T1000 (cell line): ENCODE measurements around the gene CCDC102A.
"Not testable (repeated sequence)": the region's sequence is repeated elsewhere in the genome, so short reads cannot be mapped to it uniquely, and the experiment has no call there.

Experiments
- DNase-seq: peaks from one replicate; lab custom pipeline; 2025; ENCODE audit warnings: mixed read lengths; lab: John Stamatoyannopoulos, UW

The CCDC102A gene

DNA sequence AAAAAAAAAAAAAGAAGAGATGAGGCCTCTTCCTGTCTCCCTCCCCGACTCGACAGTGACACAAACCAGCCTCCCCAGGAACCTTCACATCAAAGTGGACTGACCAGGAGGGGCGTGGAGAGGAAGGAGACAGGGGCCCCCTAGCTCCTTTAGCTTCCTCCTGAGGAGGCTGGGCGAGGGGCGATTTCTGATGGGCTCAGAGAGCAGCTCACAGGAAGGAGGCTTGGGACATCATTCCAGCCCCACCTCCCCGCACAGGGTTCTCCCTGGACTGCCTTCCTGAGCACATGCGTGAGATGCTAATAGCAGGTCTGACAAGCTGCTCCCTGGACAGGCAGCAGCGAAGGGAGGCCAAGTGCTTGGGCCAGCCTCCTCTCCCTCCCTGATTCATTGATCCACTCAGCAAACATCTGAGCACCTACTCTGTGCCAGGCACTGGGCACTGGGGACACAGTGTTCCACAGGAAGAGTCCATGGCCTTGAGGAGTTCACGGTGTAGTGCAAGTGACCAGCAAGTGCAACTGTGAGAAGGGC lies 35.7 kb downstream of the CCDC102A start:
- no peak for DNase-seq

DNA sequence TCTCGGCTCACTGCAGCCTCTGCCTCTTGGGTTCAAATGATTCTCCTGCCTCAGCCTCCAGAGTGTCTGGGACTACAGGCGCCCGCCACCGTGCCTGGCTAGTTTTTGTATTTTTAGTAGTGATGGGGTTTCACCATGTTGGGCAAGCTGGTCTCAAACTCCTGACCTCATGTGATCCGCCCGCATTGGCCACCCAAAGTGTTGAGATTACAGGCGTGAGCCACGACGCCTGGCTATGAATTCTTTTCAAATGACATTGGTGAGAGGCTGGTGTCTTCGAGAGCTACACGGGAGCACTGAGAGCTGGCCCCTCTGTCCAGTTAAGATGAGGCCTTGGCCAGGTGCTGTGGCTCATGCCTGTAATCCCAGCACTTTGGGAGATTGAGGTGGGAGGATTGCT lies 36.4 kb downstream of the CCDC102A start:
- DNase-seq = not testable (repeated sequence)

DNA sequence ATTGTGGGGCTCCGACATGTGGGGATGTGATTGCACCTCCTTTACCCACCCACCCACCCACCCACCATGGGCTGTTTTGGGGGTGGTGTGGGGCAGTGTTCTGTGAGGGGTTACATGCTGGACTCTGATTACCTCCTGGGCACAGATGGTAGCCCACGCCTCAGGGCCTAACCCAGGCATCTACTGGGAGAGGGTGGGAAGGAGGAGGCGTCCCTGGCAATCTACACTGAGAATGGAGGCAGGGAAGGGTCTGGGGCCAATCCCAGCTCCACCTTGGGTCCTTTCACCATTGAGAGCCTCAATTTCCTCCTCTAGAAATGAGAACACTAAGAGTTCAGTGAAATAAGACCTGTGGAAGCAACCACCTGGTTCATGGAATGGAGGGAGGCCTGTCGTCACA lies 38.3 kb downstream of the CCDC102A start:
- DNase-seq = no peak

DNA sequence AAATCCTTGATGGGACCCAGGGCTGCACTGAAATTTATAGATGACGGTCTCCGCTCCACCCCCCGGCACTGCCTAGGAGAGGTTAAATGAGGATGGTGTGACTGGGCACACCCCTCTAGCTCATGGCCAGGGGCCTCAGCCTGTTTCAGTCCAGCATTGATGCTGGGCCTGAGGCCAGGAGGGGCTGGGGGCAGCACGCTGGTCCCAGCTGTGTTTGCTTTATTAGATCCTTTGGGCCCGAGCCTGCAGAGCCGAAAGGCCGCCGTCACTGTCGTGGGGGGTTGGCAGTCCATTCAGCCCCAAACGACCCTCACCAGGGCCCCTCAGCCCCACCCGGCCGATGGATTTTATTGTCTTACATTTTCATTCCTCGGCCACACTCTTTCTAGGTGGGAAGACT lies 39.2 kb downstream of the CCDC102A start:
- no peak for DNase-seq

DNA sequence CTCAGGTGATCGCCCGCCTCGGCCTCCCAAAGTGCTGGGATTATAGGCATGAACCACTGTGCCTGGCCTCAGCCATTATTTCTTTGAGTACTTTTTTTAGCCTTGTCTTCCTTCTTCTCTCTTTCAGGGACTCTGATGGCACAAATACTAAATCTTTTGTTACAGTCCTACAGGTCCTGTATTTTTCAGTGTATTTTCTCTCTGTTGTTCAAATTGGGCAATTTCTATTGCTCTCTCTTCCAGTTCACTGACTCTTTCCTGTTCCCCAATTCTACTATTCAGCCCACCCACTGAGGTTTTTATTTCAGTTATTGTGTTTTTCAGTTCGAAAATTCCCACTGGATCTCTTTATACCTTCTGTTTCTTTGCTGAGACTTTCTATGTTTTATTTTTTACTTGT lies 42.6 kb downstream of the CCDC102A start:
- DNase-seq = no peak

DNA sequence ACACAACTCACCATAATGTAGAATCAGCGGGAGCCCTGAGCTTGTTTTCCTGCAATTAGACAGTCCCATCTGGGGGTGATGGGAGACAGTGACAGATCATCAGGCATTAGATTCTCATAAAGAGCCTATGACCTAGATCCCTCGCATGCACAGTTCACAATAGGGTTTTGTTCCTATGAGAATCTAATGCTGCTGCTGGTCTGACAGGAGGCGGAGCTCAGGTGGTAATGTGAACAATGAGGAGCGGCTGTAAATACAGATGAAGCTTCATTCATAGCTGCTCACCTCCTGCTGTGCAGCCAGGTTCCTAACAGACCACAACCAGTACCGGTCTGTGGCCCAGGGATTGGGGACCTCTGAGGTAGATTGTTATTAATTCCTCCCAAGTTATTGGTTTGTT lies 47.1 kb downstream of the CCDC102A start:
- DNase-seq = no peak

DNA sequence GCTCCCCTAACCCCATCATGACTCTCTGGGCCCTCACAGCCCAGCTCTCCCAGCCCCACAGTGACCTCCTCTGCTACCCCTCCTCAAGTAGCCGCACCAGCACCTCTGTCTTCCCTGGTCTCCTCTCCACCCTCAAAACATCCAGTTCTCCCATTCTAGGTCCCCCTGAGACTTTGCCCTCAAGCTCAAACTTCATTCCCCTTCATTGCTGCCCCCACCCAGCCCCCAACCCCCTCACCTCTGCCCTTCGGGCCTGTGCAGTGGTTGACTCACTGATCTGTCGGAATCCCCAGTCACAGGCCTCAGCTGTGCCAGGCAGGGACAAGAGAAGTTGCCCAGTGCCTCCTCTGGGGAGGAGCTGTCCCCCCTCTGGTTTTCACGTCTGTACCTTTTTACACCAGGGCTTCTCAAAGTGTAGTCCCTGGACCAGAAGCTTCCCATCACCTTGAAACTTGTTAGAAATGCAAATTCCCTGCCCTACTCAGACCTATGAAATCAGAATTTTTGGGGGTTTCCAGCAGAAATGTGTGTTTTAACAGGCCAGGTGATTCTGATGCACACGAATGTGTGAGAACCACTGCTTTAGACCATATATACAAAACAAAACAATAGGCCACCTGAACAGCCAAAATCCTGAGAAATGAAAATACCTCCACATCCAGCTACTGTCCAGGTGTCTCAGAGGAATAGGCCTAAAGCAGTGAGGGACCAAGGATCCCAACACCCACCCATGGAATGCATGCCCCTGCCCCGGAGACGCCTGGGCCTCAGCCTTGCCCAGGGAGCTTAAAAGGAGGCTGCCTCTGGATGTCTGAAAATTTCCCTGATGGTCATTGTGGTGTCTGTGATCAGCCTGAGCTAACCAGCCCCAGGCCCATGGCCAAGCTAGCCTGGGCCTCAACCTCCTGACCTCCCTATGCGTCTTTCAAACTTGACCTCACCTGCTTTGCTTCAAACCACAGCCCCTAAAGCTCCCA lies 49.2 kb downstream of the CCDC102A start:
- no peak for DNase-seq

DNA sequence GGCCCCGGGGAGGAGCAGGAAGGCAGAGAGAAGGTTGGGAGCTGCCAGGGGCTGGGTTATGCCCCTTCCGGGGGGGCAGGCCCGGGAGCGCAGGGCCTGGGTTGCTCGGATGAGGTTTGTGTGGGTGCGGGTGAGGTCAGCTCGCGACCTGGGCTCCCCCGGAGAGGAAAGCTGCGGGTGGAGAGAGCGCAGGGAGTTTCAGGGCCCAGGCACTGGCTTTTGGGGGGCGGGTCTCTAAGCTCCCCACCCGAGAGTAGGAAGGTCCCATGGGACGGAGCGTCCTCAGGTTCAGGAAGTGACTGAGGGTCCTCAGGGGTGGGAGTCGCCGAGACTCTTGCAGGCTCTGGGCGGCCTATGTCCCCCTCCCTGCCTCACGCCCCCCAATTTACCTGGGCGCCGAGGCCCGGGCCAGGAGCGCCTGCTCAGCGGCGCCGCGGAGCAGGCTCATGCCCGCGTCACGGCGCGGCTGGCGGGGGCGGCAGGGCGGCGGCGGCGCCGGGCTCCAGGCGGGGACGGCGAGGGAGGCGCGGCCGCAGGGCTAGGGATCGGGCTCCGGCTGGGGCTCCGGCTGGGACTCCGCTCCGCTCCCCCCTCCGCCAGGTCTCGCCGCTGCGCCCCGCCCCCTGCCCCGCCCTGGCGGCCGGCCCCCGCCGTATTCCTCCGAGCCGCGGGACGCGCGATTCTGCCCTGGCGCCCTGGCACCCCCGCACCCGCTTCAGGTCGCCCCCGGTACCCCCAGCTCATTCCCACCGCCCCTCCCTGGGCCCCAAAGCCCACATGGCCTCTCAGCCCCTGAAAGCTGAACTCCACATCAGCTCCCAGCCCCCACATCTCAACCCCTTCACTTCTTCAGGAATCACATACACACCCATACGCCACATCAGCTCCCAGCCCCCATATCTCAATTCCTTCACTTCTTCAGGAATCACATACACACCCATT lies 50.2 kb downstream of the CCDC102A start, which contains the start of gene DOK4:
Gene DOK4 (minus strand): TSS at position 578 of the 942 bp plus-strand sequence. CDS start 6,986 bp downstream, outside the sequence.
- peak; percentile 30 for DNase-seq

DNA sequence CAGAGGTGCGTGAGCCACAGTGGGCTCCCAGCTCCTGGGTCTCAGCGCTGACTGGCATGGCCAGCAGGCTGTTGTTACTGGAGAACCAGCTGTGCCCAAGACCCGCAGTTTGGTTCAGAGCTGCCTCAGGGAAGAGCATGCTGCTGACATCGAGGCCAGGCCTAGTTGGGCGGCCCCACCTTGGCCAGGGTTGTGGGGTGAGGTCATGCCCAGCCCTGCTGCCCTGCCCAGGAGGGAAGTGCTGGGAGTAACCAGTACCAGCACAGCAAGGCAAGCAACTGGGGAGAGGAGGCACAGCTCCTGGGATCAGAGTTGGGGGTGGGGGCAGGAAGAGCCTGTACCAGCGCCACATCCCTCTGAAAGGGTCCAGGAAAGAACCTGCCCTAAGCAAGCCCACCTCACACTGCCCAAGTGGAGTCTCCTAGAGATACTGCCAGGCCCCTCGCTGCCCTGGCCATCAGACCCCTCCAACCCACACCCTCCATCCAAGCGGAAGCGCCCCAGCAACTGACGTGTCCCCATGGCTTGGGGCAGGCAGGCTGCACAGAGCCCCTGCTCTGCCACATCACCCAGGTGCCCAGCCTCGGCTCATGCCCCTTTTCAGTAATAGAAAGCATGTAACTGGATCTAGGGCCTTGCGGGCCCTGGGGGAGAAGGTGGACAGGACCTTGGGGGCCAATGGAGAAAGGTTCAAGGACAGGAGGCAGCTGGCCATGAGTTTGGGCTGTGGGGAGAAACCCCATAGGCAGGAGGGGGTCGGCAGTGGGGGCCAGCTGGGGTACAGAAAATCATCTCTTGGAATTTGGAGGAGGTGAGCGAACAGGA lies 51.1 kb downstream of the CCDC102A start:
- no peak for DNase-seq

DNA sequence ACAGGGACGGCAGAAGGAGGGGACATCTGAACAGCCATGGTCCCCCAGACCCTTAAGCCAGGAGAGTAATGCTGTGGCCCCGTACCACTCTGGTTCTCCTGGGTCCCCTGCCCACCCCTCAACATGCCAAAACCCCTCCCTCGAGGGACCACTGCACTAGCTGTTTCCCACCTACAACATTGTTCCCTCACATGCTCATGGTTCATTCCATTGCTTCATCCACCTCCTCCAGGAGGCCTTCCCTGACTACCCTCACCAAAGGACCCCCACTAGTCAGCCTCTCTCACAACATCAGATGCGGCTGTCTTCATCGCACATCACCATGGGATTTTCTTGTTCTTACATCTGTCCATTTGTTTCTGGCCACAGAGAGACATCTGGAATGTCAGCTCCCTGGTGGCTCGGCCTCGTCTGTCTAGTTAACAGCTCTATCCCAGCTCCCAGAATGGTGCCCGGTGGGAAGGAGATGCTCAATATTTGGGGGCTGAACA lies 51.8 kb downstream of the CCDC102A start:
- no peak for DNase-seq

DNA sequence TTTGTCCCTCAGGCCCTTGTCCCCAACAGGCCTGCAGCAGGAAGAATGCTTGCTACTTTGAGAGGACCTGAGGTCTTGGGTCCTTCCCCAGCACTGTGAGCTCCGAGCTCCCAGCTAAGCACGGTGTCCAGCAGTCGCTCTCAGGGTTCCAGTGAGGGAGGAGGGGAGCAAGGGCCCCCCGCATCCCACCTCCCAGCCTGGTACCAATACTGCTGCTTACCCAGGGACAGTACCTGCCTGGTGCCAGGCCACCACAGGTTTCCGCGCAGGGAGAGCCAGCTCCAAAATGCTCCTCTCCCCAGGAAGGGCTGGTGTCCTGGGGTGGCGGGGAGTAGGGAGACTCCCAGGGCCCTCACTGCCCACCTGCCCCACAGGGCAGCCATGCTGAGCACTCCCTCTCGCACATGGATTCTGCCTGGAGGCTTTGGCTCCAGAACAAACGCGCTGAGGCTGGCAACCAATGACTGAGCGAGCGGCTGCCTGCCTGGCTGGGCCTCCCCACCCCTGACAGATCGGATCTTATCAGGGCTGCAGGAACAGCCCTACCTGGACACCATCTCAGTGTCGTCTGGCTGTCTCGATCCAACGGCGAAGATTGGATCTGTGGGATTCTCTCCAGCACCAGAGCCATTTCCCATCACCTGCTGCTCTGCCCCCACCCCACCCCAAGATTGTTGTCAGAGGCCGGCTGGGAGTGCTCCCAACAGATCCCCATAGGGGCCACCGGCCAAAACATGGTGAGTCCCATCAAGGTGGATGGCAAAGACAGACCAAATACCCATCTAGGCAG lies 52.5 kb downstream of the CCDC102A start:
- DNase-seq = no peak

DNA sequence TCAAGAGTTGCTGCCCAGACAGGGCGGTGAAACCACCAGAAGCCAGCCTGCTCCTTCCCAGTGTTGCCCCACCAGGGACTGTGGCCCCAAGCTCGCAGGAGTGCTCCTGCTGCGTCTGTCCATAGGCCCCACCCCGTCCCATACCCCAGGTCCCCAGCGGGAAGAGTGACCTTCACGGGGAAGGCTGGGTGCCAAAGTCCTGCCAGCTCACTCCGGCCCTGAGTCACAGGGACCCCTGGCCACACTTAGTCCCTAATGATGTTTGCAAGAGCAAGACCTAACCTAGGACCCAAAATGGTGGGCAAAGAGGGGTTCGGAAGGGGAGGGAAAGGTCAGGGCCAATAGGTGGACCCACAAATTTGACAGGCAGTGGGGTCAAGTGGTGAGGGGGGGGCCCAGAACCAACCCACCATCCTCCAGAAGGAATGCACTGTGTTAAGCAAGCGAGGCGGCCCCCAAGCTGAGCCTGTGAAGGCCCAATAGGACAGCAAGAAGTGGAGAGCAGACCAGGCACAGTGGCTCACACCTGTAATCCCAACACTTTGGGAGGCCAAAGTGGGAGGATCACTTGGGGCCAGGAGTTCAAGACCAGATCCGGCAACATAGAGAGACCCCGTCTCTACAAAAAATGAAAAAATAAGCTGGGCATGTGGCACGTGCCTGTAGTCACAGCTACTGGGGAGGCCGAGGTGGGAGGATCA lies 53.4 kb downstream of the CCDC102A start:
- no peak for DNase-seq

DNA sequence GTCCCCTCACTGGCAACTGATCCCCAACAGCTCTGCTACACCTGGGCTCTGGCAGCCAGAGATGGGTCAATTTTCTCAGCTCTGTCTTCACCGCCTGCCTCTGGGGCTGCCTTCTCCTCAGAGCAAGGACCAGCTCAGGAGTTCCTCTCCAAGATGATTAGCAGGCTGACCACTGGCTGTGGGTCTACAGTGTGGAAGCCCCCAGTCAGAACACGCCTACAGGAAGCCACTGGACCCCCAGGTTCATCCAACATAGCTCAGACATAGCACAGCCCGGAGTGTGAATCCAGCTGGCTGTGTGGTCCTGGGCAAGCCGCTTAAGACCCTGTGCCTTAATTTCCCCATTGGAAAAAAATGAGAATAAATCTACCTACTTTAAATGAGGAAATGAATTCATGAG lies 55.0 kb downstream of the CCDC102A start:
- DNase-seq = no peak

DNA sequence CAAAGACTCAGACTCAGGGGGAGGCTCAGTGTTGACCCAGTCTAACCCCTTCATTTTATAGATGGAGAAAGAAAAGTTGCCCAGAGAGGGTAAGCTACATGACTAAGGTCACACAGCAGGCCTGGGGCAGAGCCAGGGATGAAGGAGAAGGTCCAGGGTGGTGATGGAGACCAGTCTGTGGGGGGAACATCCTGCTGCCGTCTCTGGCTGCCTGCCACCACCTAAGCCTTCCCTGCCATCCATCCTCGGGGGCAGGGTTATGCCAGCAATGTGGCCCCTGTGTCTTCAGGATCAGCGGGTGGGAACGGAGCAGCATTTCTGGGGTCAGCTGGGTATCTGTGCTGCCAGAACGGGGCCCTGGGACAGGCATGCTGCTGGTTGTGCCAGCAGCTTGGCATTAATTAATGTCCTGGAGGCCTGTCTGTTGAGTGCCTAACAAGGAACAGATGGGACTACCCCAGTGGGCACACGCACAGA lies 55.6 kb downstream of the CCDC102A start:
- no peak for DNase-seq

DNA sequence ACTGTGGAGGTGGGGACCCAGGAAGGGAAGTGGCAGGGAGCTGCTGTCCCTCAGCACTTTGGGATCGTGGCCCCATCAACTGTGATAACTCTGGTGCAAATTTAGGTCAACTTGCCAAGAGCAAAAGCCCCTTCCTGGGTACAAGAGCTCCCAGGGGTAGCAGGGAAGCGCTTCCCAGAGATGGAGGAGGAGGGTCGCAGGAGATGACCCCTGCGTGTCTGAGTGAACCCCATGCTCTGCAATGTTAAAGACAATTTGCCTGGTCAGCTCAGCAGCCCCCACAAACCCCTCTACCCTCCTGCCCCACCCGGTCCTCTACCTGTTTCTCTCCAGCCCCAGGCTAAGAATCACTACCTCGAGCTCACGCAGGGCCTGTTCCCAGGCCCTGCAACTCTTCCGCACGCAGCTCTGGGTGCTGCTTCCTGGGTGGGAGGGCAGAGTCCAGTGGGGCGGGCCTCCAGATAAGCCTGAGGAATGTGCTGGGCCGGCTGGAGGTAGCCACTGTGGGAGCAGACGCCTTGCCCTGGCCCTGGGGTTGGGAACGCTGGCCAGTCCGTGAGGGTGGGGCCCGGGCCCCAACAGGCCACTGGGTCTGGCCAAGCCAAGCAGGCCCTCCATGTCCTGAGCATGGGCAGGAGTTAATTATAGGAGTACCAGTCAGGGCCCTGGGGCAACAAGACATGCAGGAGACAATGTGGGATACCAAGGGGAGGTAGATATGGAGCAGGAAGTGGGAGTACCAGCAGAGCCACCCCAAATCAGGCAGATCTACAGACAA lies 56.2 kb downstream of the CCDC102A start:
- DNase-seq = no peak

DNA sequence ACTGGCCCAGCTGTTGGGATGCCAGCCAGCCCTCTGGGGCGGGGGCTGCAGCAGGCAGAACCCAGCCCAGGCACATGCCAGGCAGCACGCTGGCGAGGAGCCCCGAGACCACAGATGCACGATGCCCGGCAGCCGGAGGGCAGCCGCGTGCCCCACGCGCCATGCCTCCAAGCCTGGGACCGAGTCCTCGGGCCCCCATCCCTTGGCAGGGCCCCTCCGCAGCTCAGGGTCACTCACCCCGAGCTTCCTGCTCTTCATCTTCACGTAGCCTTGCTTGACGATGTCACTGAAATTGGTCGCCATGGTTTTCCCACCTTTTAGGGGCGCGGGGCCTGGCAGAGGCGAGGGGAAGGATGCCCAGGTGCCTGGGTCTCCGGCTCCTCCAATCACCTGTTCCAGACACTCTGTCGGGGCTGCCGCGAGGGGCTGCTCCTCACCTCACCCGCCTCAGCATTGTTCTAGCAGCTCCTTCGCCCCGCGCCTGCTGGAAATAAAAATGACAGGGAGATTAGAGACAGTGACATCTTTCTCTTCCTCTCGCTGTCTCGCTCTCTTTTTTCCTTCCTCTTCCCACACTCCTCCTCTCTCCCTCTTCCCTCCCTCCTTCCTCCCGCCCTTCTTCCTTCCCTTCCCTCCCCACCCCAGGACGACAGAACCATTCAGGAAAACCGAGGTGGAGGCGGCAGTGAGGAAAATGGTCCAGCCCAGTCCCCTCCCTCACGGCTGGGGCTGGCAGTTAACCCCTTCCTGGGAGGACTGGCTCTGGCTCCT lies 57.0 kb downstream of the CCDC102A start:
- no peak for DNase-seq

DNA sequence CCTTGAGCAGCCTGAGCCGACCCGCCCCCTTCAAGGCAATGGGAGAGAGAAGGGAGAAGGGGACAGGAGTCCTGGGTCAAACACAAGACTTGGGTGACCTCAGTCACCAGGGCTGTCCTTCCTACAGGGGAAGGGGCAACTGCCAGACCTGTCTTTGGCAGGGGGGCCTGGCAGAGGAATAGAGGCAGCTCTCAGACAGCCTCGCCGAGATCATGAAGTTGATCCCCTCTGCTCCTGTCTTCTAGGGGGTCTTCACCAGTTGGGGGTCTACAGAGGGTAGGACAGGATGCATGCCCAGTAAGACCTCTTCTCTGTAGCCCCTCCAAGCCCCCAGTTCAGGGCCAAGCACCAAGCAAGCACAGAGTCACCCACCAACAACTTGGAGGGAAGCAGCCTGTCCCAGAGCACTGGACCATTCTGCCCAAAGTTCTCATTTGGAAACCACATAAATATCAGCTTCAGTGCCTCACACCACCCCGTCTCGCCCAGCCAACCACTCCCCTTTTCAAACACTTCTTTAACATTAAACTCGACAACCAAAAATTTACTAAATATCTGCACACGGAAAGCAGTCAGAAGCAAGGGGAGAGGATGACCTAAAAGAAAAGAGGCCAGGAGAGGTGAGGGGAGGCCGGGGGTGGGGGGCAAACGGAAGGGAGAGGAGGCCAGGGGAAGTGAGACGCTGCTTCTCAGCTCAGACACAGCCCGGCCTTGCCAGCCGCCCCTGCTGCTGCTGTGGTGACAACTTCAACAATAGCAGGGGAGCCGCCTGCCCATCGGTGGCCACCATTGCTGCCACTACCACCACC lies 57.8 kb downstream of the CCDC102A start:
- DNase-seq = no peak
